Transverse colon (tissue), 3 donors: ENCODE measurements around the gene SLC16A9.

Source experiments
- EP300 ChIP-seq: sonication (generic); formaldehyde crosslinking; IDR thresholded peaks from one replicate; pipeline ENCODE4 v1.6.1; 2017; ENCODE audit warnings: antibody characterized with exemption, low read depth
- POLR2A ChIP-seq: fragments of 450-650 bp; IDR thresholded peaks from one replicate; pipeline ENCODE4 v1.6.1; 2016; ENCODE audit warnings: antibody characterized with exemption, mild to moderate bottlenecking, moderate library complexity
- TF ChIP-seq, protein P1 (sequence below), 5 experiments: fragments of 200-600 bp in 3 of 5; fragments of 450-650 bp in 2 of 5; sonication (generic) in 3 of 5; IDR thresholded peaks; 1 replicate in 2 of 5; 2 replicates in 3 of 5; pipeline ENCODE4 v1.5.1; 2016 to 2017; ENCODE audit warnings: antibody characterized with exemption in 5 of 5, inconsistent platforms in 3 of 5, mild to moderate bottlenecking in 2 of 5, moderate library complexity in 1 of 5

DNA sequence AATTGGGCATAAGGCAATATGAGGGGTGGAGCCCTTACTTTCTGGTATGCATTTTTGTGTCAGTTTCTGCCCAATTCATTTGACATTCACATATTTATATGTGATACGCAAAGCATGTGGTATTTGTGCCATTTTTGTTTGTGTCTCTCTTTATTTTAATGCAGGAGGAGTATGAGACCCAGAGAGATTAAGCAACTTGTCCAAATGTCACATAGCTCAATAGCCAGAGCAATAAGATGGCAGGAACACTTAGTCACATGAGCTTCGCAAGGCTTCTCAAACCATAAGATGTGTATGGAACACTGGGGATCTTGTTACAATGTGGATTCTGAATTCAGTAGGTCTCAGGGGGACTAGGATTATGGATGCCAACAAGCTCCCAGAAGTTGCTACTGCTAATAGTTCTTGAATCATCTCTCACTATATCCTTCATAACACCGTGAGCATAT is 24.4 kb upstream of the SLC16A9 start:
- TF ChIP-seq, protein P1, sequence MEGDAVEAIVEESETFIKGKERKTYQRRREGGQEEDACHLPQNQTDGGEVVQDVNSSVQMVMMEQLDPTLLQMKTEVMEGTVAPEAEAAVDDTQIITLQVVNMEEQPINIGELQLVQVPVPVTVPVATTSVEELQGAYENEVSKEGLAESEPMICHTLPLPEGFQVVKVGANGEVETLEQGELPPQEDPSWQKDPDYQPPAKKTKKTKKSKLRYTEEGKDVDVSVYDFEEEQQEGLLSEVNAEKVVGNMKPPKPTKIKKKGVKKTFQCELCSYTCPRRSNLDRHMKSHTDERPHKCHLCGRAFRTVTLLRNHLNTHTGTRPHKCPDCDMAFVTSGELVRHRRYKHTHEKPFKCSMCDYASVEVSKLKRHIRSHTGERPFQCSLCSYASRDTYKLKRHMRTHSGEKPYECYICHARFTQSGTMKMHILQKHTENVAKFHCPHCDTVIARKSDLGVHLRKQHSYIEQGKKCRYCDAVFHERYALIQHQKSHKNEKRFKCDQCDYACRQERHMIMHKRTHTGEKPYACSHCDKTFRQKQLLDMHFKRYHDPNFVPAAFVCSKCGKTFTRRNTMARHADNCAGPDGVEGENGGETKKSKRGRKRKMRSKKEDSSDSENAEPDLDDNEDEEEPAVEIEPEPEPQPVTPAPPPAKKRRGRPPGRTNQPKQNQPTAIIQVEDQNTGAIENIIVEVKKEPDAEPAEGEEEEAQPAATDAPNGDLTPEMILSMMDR (IDR thresholded peaks at IDR 0.05): no peak
- TF ChIP-seq POLR2A (no peak), EP300 (no peak)
